ENCODE measurements around the gene CCL26. TPM values are rescaled to one million over a fixed set of nuclear protein-coding genes. Genes with fewer than 3 reads are reported as not detected.

CCL26 gene
- total and polyA plus RNA-seq, 12 donors: 0.55 to 2.0 (median 0.98) TPM; not detected in 5

DNA sequence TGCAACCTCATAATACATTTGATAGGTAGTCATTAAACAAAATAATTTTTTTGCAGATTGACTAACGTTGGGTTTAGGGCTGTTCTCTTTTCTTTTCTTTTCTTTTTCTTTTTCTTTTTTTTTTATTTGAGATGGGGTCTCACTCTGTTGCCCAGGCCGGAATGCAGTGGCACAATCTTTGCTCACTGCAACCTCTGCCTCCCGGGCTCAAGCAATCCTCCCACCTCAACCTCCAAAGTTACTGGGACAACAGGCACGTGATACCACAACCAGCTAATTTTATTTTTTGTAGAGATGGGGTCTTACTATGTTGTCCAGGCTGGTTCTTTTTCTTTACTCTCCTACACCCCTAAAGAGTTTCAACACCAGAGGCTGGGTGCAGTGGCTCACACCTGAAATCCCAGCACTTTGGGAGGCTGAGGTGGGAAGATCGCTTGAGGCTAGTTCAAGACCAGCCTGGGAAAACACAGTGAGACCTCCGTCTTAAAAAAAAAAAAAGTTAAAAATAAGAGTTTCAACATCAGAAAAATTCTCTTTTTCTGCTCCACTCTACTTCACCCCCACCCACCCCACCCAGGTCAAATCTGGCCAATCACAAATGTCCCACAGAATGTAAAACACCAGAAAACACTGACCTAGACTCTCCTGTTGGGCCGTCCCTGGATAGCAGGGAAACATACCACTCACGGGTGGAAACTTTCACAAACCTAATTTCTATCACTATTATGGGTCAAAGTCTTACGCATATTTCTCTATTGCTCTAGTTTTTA lies 36.2 kb downstream of the CCL26 start:
- peaks cover 0 to 25% (median 0%) of the 10 kb centered on the region in 9 donors for H3K36me3 ChIP-seq
- no peaks in the 10 kb centered on the region for H3K27me3 ChIP-seq
- TF ChIP-seq CTCF (IDR thresholded peaks at IDR 0.05): no peak
- H3K4me3 ChIP-seq: no peak overlapping the region
- H3K9me3 ChIP-seq: no peaks in the 10 kb centered on the region
- H3K4me1 ChIP-seq: peaks cover 2 to 40% (median 20%) of the 10 kb centered on the region in 9 donors
- intact Hi-C loops (cut with DNase I): loop anchor here in 4 of 10 donors (5.0 to 10.0 kb wide), 3 partner anchors 68 to 121 kb away; no protein-coding TSS in a partner anchor
- ATAC-seq: no peak
- no peak overlapping the region for H3K27ac ChIP-seq
- 95 to 97% methylated on average over 9 of the region's 9 CpGs for WGBS, 2 donors
- DNase-seq: no peak

DNA sequence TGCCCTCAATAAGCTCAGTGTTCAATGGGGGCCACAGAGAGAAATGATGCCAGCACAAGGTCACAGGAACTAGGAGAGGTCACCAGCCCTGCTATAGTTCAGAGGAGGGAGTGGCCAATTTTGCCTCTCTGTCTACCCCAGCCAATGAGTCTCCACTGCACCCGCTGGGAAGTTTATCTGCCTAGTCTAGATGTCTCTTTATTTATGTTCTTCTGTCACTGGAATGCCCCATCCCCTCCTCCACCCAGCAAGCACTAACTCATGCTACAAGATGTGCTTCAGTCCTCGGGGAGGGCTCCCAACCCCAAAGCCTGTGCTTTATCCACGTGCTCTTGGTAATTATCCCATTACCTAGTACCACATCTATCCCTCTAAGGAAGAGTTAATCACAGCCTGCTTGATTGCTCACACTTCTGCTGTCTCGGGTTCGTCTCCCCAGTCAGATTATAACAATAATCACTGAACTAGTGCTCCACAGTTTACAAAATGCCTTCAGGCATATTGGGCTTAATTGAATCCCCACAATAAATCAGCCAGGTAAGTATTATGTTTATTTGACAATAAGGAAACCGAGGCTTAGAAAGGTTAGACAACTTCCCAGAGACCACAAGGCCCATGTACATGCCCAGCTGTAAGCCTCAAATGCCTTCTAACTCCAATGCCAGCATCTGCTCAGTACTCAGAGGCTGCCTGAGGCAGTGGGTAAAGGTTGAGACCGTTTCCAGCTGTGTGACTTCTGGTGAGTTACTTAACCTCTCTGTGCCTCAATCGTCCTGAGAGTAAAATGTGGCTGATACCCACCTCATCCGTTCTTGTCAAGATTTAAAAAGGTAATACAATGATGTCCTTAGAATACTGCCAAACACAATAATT lies 37.2 kb downstream of the CCL26 start:
- Histone ChIP-seq H3K4me1 (peaks cover 2 to 38% (median 17%) of the 10 kb centered on the region in 9 donors), H3K27ac (peak overlapping the region in 3 of 10 donors; percentile 7 to 41 (median 15)), H3K9me3 (no peaks in the 10 kb centered on the region), H3K27me3 (no peaks in the 10 kb centered on the region), H3K4me3 (no peak overlapping the region), H3K36me3 (peaks cover 0 to 25% (median 0%) of the 10 kb centered on the region in 9 donors)
- no peak for DNase-seq
- intact Hi-C loops (cut with DNase I): loop anchor here in 4 of 10 donors (5.0 to 10.0 kb wide), 3 partner anchors 68 to 120 kb away; no protein-coding TSS in a partner anchor
- peak in 1 of 8 donors; percentile 2 for ATAC-seq
- no peak for TF ChIP-seq CTCF (IDR thresholded peaks at IDR 0.05)
- WGBS, 2 donors: 68 to 76% methylated on average over 9 of the region's 9 CpGs

- no peak overlapping the region for H3K27ac ChIP-seq
- ATAC-seq (peak in 1 of 8 donors; percentile 24), DNase-seq (no peak)
- no peaks in the 10 kb centered on the region for H3K9me3 ChIP-seq
- 66 to 71% methylated on average over 15 of the region's 15 CpGs for WGBS, 2 donors
- no peaks in the 10 kb centered on the region for H3K27me3 ChIP-seq
- peaks cover 7 to 44% (median 21%) of the 10 kb centered on the region in 9 donors for H3K4me1 ChIP-seq
- peaks cover 0 to 25% (median 0%) of the 10 kb centered on the region in 9 donors for H3K36me3 ChIP-seq
- intact Hi-C loops (cut with DNase I): loop anchor here in 3 of 10 donors (10.0 kb wide), 2 partner anchors 88 to 118 kb away; no protein-coding TSS in a partner anchor
- no peak overlapping the region for H3K4me3 ChIP-seq
- no peak for TF ChIP-seq CTCF (IDR thresholded peaks at IDR 0.05)
Measured at GRCh38 chr7:75732764-75733630, 39.0 kb downstream of the CCL26 start.

Measured in heart right ventricle (tissue), 16 donors.